HFF-Myc (cell line): ENCODE measurements around the gene EPHA4.

ENCODE experiments used
- DNase-seq: peaks from one replicate; pipeline ENCODE4 v3.0.0-alpha.2; 2011; ENCODE audit warnings: low read depth; ENCODE audit errors: extremely low read depth
- H3K4me3 ChIP-seq: replicated peaks from 2 replicates; pipeline ENCODE4 v1.5.1; 2011; ENCODE audit warnings: low read depth, mild to moderate bottlenecking, control low read depth, low read length
- CTCF ChIP-seq: IDR thresholded peaks from 2 replicates; pipeline ENCODE4 v1.5.1; 2012; ENCODE audit warnings: mild to moderate bottlenecking, low read depth, low read length, control low read depth; ENCODE audit errors: missing control alignments

The EPHA4 gene

DNA sequence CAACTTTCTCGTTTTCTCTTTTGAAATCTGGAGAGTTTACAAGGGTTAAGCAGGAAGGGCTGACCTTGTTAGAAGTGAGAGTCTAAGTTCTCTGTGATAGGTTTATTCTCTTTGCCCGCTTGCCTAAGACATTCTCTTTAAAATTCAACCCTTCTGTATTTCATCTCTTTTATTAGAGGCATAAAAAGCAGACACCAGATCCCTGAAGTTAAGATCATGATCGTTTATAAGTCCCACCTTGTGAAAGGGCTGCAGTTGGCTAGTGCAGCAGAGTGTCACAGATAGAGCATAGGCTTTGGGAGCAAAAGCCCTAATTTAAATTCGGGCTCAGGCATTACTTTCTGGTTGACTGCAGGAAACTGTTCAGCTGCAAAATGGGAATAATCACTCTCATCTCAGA, 181.2 kb downstream of the EPHA4 start:
- TF ChIP-seq CTCF: no peak
- H3K4me3 ChIP-seq: no peak overlapping the region
- no peak for DNase-seq

DNA sequence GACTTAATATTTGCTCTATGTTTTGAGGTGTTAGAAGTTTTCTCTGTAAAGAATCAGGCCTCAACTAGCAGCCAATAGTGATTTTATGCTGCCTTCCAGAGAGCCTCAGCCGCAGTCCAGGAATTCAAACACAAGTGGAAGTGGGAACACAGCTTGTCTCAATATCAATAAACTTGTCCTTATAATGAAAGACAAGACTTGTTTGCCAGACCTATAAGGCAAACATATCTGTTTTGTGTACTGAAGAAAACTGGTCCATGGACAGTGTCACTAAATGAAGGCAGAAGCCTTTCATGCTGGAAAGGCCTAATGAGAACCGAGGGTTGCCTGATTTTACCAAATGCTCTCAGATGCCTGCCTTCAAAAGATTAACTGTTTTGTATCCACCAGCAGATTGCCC, 182.2 kb downstream of the EPHA4 start:
- no peak overlapping the region for H3K4me3 ChIP-seq
- no peak for DNase-seq
- TF ChIP-seq CTCF: no peak

DNA sequence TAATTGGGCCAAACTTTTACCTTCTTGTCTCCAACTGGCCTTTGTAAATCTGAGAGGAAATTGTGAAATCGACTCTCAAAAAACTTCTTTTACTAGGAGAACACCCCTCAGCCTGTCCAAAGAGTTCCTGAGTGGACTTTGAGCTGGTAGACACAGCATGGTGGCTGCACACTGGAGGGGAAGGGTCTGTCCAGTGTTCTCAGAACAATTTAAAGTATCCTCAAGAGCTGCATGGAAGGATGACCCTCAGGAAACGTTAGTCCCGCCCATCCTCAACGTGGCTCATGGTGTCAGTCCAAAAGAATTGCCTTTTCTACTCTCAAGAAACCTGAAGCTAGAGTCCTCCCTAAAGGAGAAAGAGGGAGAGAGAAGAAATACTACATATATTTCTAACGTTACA, 182.7 kb downstream of the EPHA4 start:
- no peak for TF ChIP-seq CTCF
- H3K4me3 ChIP-seq: no peak overlapping the region
- DNase-seq: no peak

DNA sequence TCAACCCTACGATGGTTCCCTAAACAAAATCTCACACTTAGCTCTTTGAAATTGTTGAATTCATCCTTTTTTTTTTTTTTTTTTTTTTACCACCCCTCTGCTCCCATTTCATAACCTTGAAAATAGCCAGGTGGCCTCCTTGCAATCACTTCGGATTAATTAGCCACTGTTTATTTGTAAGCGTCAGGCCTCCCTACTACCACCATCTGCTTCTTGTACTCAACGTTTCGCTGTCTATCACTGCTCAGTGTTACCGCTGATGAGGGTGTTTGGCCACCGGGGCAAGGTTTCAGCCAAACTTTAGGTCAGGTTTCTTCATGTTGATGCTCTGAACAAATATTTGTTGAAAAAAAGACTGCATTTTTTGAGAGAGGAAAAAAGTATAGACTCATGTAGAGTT, 183.2 kb downstream of the EPHA4 start:
- no peak for DNase-seq
- no peak for TF ChIP-seq CTCF
- no peak overlapping the region for H3K4me3 ChIP-seq

- no peak for TF ChIP-seq CTCF
Observed at GRCh38 chr2:221385716-221386115, 186.4 kb downstream of the EPHA4 start.

DNA sequence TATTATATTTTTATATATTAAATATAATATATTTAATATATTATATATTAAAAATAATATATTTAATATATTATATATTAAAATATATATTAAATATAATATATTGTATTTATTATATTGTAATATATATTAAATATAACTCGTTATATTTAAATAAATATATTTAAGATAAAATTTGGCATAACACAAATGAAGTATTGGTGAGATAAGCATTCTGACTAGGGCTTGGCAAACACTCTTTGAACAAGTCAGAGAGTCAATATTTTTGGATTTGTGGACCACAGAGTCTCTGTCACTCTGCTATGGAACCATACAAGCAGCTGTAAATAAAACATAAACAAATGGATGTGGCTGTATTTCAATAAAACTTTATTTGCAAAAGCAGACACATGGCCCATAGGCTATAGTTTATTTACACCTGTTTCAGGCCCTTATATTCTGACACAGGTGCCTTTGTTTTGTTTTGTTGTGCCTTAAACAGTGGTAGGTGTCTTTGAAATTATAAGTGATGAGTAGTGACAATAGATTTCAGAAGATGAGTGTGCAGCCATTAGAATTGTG, 190.1 kb downstream of the EPHA4 start:
- DNase-seq: no peak
- no peak overlapping the region for H3K4me3 ChIP-seq
- no peak for TF ChIP-seq CTCF

More at GRCh38 chr2:221385716-221386115, 186.4 kb downstream of the EPHA4 start:
- no peak overlapping the region for H3K4me3 ChIP-seq
- no peak for DNase-seq

GRCh38 chr2:221380686-221381085, 191.4 kb downstream of the EPHA4 start:
- no peak for DNase-seq
- H3K4me3 ChIP-seq: no peak overlapping the region
- TF ChIP-seq CTCF: no peak
